Heart left ventricle (tissue), 16 donors: ENCODE data around the gene PPP1R1B. TPM values are rescaled to one million over a fixed set of nuclear protein-coding genes. Genes with fewer than 3 reads are reported as not detected.

Experiments used
- ATAC-seq, 4 donors: fragments of 200-7000 bp; cut with Tn5 transposase; one replicate each; pipeline ENCODE4 v1.9.1; 2020 to 2022; ENCODE audit warnings: moderate library complexity in 4 of 4, mild to moderate bottlenecking in 3 of 4, moderate number of reproducible peaks in 1 of 4
- DNase-seq, 5 donors: peaks; one replicate each; pipeline ENCODE4 v3.0.0-alpha.2; 2020
- H3K27ac ChIP-seq, 12 donors: fragments of 200-600 bp; sonication (generic) in 4 of 12; one replicate each; pipeline versions ENCODE4 v1.5.0 to v1.8.0; 2016 to 2022; ENCODE audit warnings: mild to moderate bottlenecking in 2 of 12
- H3K27me3 ChIP-seq, 9 donors: fragments of 200-600 bp; sonication (generic) in 2 of 9; one replicate each; pipeline versions ENCODE4 v1.5.1 to v1.8.0; 2016 to 2022; ENCODE audit warnings: mild to moderate bottlenecking in 3 of 9
- H3K36me3 ChIP-seq, 9 donors: fragments of 200-600 bp; sonication (generic) in 2 of 9; one replicate each; pipeline versions ENCODE4 v1.5.0 to v1.8.0; 2018 to 2022; ENCODE audit warnings: mild to moderate bottlenecking in 2 of 9
- H3K4me1 ChIP-seq, 12 donors: fragments of 200-600 bp; sonication (generic) in 4 of 12; one replicate each; pipeline versions ENCODE4 v1.5.0 to v1.8.0; 2016 to 2022; ENCODE audit warnings: mild to moderate bottlenecking in 3 of 12
- H3K4me3 ChIP-seq, 12 donors: fragments of 200-600 bp; sonication (generic) in 4 of 12; one replicate each; pipeline versions ENCODE4 v1.5.0 to v1.8.0; 2017 to 2022; ENCODE audit warnings: mild to moderate bottlenecking in 9 of 12, moderate library complexity in 4 of 12
- H3K9me3 ChIP-seq, 12 donors: fragments of 200-600 bp; sonication (generic) in 4 of 12; one replicate each; pipeline versions ENCODE4 v1.5.0 to v1.8.0; 2016 to 2022; ENCODE audit warnings: mild to moderate bottlenecking in 1 of 12
- POLR2A ChIP-seq, 2 donors: fragments of 450-650 bp; IDR thresholded peaks; one replicate each; pipeline ENCODE4 v1.6.1; 2017; ENCODE audit warnings: antibody characterized with exemption in 2 of 2, mild to moderate bottlenecking in 2 of 2, moderate library complexity in 2 of 2
- WGBS, 4 donors: extraction: QIAGEN DNeasy Blood & Tissue Kit in 2 of 4; methylation state at CpG; one replicate each; pipeline versions ENCODE4 v1.1.5 to v1.1.7; 2013 to 2018; 5-methylcytosine and 5-hydroxymethylcytosine counted together
- intact Hi-C, 10 donors: fragments of 100-400 bp; cut with DNase I; formaldehyde crosslinking; loops; one replicate each; pipeline versions ENCODE4 v1.11.1 to v1.14.2; 2022
- polyA plus RNA-seq, 2 donors: library from polyadenylated mRNA; stranded (reverse); fragments of 200-250 nt; gene quantifications; one replicate each; pipeline ENCODE4 v1.2.3, GENCODE V29; 2013
- total RNA-seq, 9 donors: library from RNA; depleted of rRNA in 2 of 9; stranded (reverse); fragments of >200 nt in 2 of 9; fragmentation: NEBNext Ultra II Directional in 3 of 9; extraction: Animal tissue kit (Norgen Biotek cat#: 25700) in 3 of 9; gene quantifications; one replicate each; pipeline versions ENCODE4 v1.1.0 to v1.2.4, GENCODE V29; 2016 to 2023
- TF ChIP-seq, protein P1 (sequence below), 12 donors: fragments of 200-600 bp; sonication (generic) in 4 of 12; IDR thresholded peaks; one replicate each; pipeline versions ENCODE4 v1.5.0 to v1.8.0; 2018 to 2022; ENCODE audit warnings: antibody characterized with exemption in 12 of 12, mild to moderate bottlenecking in 5 of 12
- donor health status: ischemic (EF 13 %, LVEDD 7.1; RV severe dilation, severe dysfunction).
- donor health status: healthy with polysubstance abuse.
- donor health status: DM: no; HTN: yes; CAD: no.
- donor health status: DM: no; HTN: no; CAD: no.
- donor health status: ischemic (EF 25% LVEDD 6.9; RV normal size, moderate dysfunction).
- donor health status: ischemic (EF 25% LVEDD 5.7; RV mildly dilated, moderate dysfunction).
- donor health status: healthy.
- donor health status: DM: yes; HTN: yes; CAD: no.
- donor health status: ischemic (EF 35%, LVEDD 5.7; RV mildly dilated, moderate dysfunction).
- donor health status: nonischemic (EF 11% LVEDD 7.7; RV severe dilation, severe dysfunction).
- donor health status: DM: yes; HTN: yes; CAD: no.
- donor health status: PGD.
- donor health status: ischemic (EF 29% LVEDD 5.4; RV normal size, mild dysfunction).
- donor health status: nonischemic (EF 23%, LVEDD 6.1; RV moderate dilation, normal function).

PPP1R1B gene
- total and polyA plus RNA-seq, 11 donors = 0.54 to 5.8 (median 0.88) TPM; not detected in 1

DNA sequence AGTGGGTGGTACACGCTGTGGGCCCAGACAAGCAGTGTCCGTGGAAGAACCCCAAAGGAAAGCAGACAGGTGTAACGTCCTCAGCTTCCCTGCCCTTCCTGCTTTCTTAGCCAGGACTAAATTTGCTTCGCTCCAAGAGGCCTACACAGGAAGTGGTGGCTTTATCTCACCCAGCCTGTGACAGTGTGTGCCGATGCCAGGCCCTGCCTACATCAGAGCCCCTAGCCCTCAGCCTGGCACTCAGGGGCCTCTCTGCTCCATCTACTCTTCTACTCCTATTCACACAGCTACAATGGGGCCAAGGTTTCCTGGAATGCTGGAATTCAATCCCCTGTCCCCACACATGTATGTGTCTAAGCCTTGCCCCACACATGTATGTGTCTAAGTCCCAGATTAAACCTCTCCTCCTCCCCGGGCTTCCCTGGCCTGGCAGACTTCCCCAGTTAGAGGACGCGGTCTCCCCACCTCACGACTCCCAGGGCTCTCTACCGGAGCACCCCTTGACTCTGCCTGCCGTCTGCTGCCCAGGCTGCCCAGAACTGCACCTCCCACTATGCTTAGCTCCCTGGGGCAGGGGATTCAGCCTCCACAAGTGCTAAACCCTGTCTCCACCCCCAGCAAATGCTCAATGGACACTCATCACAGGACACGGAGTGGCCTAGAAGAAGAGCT is 52.9 kb downstream of the PPP1R1B start:
- TF ChIP-seq POLR2A (IDR thresholded peaks at IDR 0.05) = no peak
- TF ChIP-seq, protein P1, sequence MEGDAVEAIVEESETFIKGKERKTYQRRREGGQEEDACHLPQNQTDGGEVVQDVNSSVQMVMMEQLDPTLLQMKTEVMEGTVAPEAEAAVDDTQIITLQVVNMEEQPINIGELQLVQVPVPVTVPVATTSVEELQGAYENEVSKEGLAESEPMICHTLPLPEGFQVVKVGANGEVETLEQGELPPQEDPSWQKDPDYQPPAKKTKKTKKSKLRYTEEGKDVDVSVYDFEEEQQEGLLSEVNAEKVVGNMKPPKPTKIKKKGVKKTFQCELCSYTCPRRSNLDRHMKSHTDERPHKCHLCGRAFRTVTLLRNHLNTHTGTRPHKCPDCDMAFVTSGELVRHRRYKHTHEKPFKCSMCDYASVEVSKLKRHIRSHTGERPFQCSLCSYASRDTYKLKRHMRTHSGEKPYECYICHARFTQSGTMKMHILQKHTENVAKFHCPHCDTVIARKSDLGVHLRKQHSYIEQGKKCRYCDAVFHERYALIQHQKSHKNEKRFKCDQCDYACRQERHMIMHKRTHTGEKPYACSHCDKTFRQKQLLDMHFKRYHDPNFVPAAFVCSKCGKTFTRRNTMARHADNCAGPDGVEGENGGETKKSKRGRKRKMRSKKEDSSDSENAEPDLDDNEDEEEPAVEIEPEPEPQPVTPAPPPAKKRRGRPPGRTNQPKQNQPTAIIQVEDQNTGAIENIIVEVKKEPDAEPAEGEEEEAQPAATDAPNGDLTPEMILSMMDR (IDR thresholded peaks at IDR 0.05) = no peak
- DNase-seq = peak in 4 of 5 donors; percentile 52 to 76 (median 68)
- Histone ChIP-seq H3K4me3 (no peak overlapping the region), H3K4me1 (peaks cover 0 to 58% (median 48%) of the 10 kb centered on the region in 12 donors), H3K36me3 (peaks cover 0 to 41% (median 16%) of the 10 kb centered on the region in 9 donors), H3K27me3 (no peaks in the 10 kb centered on the region), H3K9me3 (no peaks in the 10 kb centered on the region), H3K27ac (peak overlapping the region; percentile 75 to 93 (median 90))
- WGBS, 4 donors = 42 to 58% (median 48%) methylated on average over 12 of the region's 12 CpGs
- ATAC-seq = peak; percentile 43 to 58 (median 50)
- intact Hi-C loops = loop anchor here in 1 of 10 donors (10.0 kb wide), 1 partner anchor 55 kb away; the partner anchor contains the start of gene PPP1R1B

DNA sequence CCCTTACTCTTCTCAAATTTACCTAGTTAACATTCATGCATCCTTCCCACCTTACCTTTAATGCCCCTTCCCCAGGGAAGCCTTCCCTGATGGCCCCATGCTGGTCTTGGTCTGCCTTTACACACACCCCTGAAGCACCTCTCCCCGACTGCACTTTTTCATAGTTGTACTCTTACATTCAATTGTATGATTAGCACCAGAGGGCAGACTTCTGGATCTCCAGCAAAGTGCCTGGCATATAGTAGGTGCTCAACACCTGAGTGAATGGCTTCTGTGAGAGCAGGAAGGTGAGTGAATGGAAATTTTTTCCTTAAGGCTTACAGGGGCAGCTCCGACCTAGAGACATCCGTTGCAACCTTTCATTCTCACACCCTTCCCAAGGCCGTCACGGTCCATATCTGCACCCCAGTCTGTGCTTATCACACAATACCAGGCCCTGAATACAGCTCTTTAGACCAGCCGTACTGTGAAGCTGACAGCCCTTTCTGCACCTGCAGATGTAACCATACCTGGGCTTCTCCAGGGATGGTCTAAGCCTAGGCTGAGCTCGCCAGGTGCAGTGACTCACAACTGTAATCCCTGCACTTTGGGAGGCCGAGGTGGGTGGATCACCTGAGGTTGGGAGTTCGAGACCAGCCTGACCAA is 56.7 kb downstream of the PPP1R1B start:
- peaks cover 0 to 45% (median 18%) of the 10 kb centered on the region in 9 donors for H3K36me3 ChIP-seq
- no peaks in the 10 kb centered on the region for H3K9me3 ChIP-seq
- intact Hi-C loops = no loop called here
- H3K27me3 ChIP-seq = no peaks in the 10 kb centered on the region
- 86 to 91% (median 90%) methylated on average over 9 of the region's 9 CpGs for WGBS, 4 donors
- peaks cover 0 to 32% (median 21%) of the 10 kb centered on the region in 12 donors for H3K4me1 ChIP-seq
- TF ChIP-seq POLR2A (IDR thresholded peaks at IDR 0.05) = no peak
- TF ChIP-seq, protein P1 (IDR thresholded peaks at IDR 0.05) = no peak
- H3K27ac ChIP-seq = no peak overlapping the region
- DNase-seq = peak in 1 of 5 donors; percentile 4
- no peak overlapping the region for H3K4me3 ChIP-seq
- no peak for ATAC-seq

DNA sequence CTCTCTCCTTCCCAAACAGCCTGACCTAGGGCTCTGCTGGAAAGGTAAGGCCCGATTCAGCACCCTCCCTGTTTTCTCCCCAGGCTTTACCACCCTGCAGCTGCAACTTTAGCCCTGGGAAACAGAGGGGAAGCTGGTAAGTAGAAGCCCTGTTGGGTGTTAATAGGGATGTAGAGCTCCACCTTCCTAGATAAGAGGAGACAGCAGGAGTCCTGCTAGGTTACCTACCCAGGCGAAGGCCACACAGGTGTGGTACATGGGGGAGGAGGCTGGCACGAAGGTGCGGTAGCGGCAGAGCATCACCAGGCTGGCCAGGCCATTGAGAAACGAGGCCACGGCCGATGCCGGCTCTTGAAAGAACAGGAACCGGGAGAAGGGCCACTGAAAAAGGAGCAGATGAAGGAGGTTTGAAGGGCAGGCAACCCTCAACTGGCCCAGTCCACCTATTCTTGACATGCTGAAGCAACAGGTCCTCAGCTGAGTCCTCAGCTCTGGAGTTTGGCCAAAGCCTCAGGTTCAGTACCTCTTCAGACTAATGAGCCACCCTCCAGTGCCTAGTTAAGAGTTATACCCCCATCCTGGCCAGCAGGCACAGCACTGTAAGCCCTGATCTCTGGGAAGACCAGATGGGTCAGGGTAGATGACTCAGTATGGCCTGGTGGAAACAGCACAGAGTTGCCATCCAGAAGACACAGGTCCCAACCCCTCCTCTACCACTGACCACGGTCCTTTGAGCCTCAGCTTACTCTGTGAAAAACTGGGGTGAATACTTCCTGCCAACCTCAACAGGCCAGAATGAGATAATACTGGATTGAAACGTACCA is 57.8 kb downstream of the PPP1R1B start:
- Histone ChIP-seq H3K9me3 (no peaks in the 10 kb centered on the region), H3K27me3 (no peaks in the 10 kb centered on the region), H3K4me3 (no peak overlapping the region), H3K27ac (no peak overlapping the region), H3K4me1 (peaks cover 0 to 30% (median 22%) of the 10 kb centered on the region in 12 donors), H3K36me3 (peaks cover 0 to 40% (median 18%) of the 10 kb centered on the region in 9 donors)
- ATAC-seq (no peak), DNase-seq (peak in 1 of 5 donors; percentile 16)
- TF ChIP-seq, protein P1 (IDR thresholded peaks at IDR 0.05) = no peak
- TF ChIP-seq POLR2A (IDR thresholded peaks at IDR 0.05) = no peak
- intact Hi-C loops = loop anchor here in 3 of 10 donors (5.0 kb wide), 3 partner anchors 43 to 68 kb away; partner anchors contain the start of gene MIEN1 (in 2 of the 3)
- 89 to 93% (median 90%) methylated on average over 11 to 12 of the region's 12 CpGs for WGBS, 4 donors

Other genes with a start within 250 kb of the PPP1R1B start
- 10 to 100 TPM in 8 of 9 donors, 1 to 10 TPM in 1; 9.7 to 21.9 (median 15.3) TPM for gene FBXL20, start 225.3 kb upstream of the PPP1R1B start, total RNA-seq
- 1 to 10 TPM; 3.1 to 3.9 TPM for gene FBXL20, start 225.3 kb upstream of the PPP1R1B start, polyA plus RNA-seq
- gene MED1, start 175.7 kb upstream of the PPP1R1B start, total RNA-seq = 10 to 100 TPM; 18.0 to 29.4 (median 20.8) TPM
- 10 to 100 TPM in 1 of 2 donors, 1 to 10 TPM in 1; 7.2 to 14.7 TPM for gene MED1, start 175.7 kb upstream of the PPP1R1B start, polyA plus RNA-seq
- gene CDK12, start 165.5 kb upstream of the PPP1R1B start, total RNA-seq = 10 to 100 TPM; 15.8 to 34.3 (median 23.1) TPM
- gene CDK12, start 165.5 kb upstream of the PPP1R1B start, polyA plus RNA-seq = 10 to 100 TPM in 1 of 2 donors, 1 to 10 TPM in 1; 7.0 to 12.6 TPM
- gene NEUROD2, start 19.0 kb upstream of the PPP1R1B start, total RNA-seq = not detected
- not detected for gene NEUROD2, start 19.0 kb upstream of the PPP1R1B start, polyA plus RNA-seq
- 10 to 100 TPM; 14.1 to 36.5 (median 19.3) TPM for gene STARD3, start 10.2 kb downstream of the PPP1R1B start, total RNA-seq
- 10 to 100 TPM; 24.2 to 57.2 TPM for gene STARD3, start 10.2 kb downstream of the PPP1R1B start, polyA plus RNA-seq
- 1,000 to 10,000 TPM; 2,428 to 9,343 (median 4,137) TPM for gene TCAP, start 38.4 kb downstream of the PPP1R1B start, total RNA-seq
- gene TCAP, start 38.4 kb downstream of the PPP1R1B start, polyA plus RNA-seq = 1,000 to 10,000 TPM; 2,028 to 5,784 TPM
- 1 to 10 TPM; 2.4 to 7.9 (median 6.0) TPM for gene PNMT, start 41.5 kb downstream of the PPP1R1B start, total RNA-seq
- gene PNMT, start 41.5 kb downstream of the PPP1R1B start, polyA plus RNA-seq = 10 to 100 TPM; 13.0 to 15.6 TPM
- gene PGAP3, start 61.1 kb downstream of the PPP1R1B start, total RNA-seq = 10 to 100 TPM in 7 of 9 donors, 1 to 10 TPM in 2; 8.0 to 18.8 (median 13.1) TPM
- 10 to 100 TPM; 13.3 to 13.8 TPM for gene PGAP3, start 61.1 kb downstream of the PPP1R1B start, polyA plus RNA-seq
- gene ERBB2, start 73.1 kb downstream of the PPP1R1B start, total RNA-seq = 10 to 100 TPM; 51.4 to 95.1 (median 79.3) TPM
- gene ERBB2, start 73.1 kb downstream of the PPP1R1B start, polyA plus RNA-seq = 10 to 100 TPM; 29.7 to 77.4 TPM
- 10 to 100 TPM; 34.3 to 98.1 (median 53.3) TPM for gene MIEN1, start 103.6 kb downstream of the PPP1R1B start, total RNA-seq
- 100 to 1,000 TPM in 1 of 2 donors, 10 to 100 TPM in 1; 87.6 to 159 TPM for gene MIEN1, start 103.6 kb downstream of the PPP1R1B start, polyA plus RNA-seq
- gene GRB7, start 111.0 kb downstream of the PPP1R1B start, total RNA-seq = 1 to 10 TPM in 7 of 9 donors, under 1 TPM in 2; 0.48 to 8.2 (median 1.7) TPM
- gene GRB7, start 111.0 kb downstream of the PPP1R1B start, polyA plus RNA-seq = 1 to 10 TPM in 1 of 2 donors, under 1 TPM in 1; 0.57 to 1.3 TPM
- 1 to 10 TPM in 2 of 9 donors, under 1 TPM in 7; 0.07 to 6.9 (median 0.22) TPM for gene IKZF3, start 237.4 kb downstream of the PPP1R1B start, total RNA-seq
- under 1 TPM; 0.08 to 0.11 TPM for gene IKZF3, start 237.4 kb downstream of the PPP1R1B start, polyA plus RNA-seq
- not detected for gene ZPBP2, start 241.2 kb downstream of the PPP1R1B start, total RNA-seq
- gene ZPBP2, start 241.2 kb downstream of the PPP1R1B start, polyA plus RNA-seq = not detected